ENCODE results near the gene ENOX1. TPM values are rescaled to one million over a fixed set of nuclear protein-coding genes. Genes with fewer than 3 reads are reported as not detected.

Gene ENOX1
- total RNA-seq, 1 experiment from 2014 or later, result 0.26 TPM

GRCh38 chr13:43785650-43786471 lies 911 bp downstream of the ENOX1 start (continued):
- TF ChIP-seq ETV6 (CRISPR knock-in tag; IDR thresholded peaks at IDR 0.05) (peak; percentile 55), FOXK1 (CRISPR knock-in tag; IDR thresholded peaks at IDR 0.05) (peak; percentile 69), ZNF671 (CRISPR knock-in tag; IDR thresholded peaks at IDR 0.05) (no peak), TP53 (CRISPR knock-in tag; IDR thresholded peaks at IDR 0.05) (no peak), OVOL2 (CRISPR knock-in tag; IDR thresholded peaks at IDR 0.05; ENCODE audit: borderline replicate concordance) (no peak), JAZF1 (CRISPR knock-in tag; IDR thresholded peaks at IDR 0.05) (no peak), NR3C1 (CRISPR knock-in tag; conservative IDR thresholded peaks at IDR 0.05; ENCODE audit: low read depth) (no peak), AR (CRISPR knock-in tag; IDR thresholded peaks at IDR 0.05) (no peak), ZNF281 (CRISPR knock-in tag; IDR thresholded peaks at IDR 0.05) (0 out of 2 replicates have a peak, but pooled peaks have one; percentile 35), USF2 (CRISPR knock-in tag; IDR thresholded peaks at IDR 0.05) (peak; percentile 26; the same call in 1 of the 2 replicates), ERG (CRISPR knock-in tag; IDR thresholded peaks at IDR 0.05) (no peak), KAT7 (CRISPR knock-in tag; IDR thresholded peaks at IDR 0.05; ENCODE audit: borderline replicate concordance) (peak; percentile 92; the same call in 1 of the 2 replicates), NFYB (CRISPR knock-in tag; conservative IDR thresholded peaks at IDR 0.05; ENCODE audit: low read depth) (peak; percentile 80), PRRX2 (CRISPR knock-in tag; IDR thresholded peaks at IDR 0.05) (no peak), ZBTB43 (CRISPR knock-in tag; IDR thresholded peaks at IDR 0.05) (no peak; the same call in 1 of the 2 replicates), E2F4 (CRISPR knock-in tag; IDR thresholded peaks at IDR 0.05; ENCODE audit: borderline replicate concordance, low read depth) (no peak), FOXP1 (CRISPR knock-in tag; IDR thresholded peaks at IDR 0.05; ENCODE audit: borderline replicate concordance) (peak; percentile 82), NFE2L1 (CRISPR knock-in tag; IDR thresholded peaks at IDR 0.05) (peak; percentile 64; the same call in 1 of the 2 replicates), E2F5 (CRISPR knock-in tag; IDR thresholded peaks at IDR 0.05) (peak; percentile 74; the same call in 1 of the 2 replicates), TEAD1 (CRISPR knock-in tag; IDR thresholded peaks at IDR 0.05) (peak; percentile 10; the same call in 1 of the 2 replicates)
